ENCODE data around the gene FOXA2.

FOXA2 gene

GRCh38 chr20:22546344-22546743 lies 38.0 kb downstream of the FOXA2 start:
- no peak overlapping the region for H3K27ac ChIP-seq
- no peak for TF ChIP-seq ZFX (IDR thresholded peaks at IDR 0.05; ENCODE audit: borderline replicate concordance)
- no peak for TF ChIP-seq CTCF (IDR thresholded peaks at IDR 0.05)

GRCh38 chr20:22545045-22545444 lies 39.3 kb downstream of the FOXA2 start:
- TF ChIP-seq CTCF (IDR thresholded peaks at IDR 0.05) = no peak
- TF ChIP-seq ZFX (IDR thresholded peaks at IDR 0.05; ENCODE audit: borderline replicate concordance) = no peak
- H3K27ac ChIP-seq = no peak overlapping the region

GRCh38 chr20:22544462-22544861 lies 39.9 kb downstream of the FOXA2 start:
- no peak overlapping the region for H3K27ac ChIP-seq
- no peak for TF ChIP-seq ZFX (IDR thresholded peaks at IDR 0.05; ENCODE audit: borderline replicate concordance)
- no peak for TF ChIP-seq CTCF (IDR thresholded peaks at IDR 0.05)

GRCh38 chr20:22542427-22542826 lies 41.9 kb downstream of the FOXA2 start:
- H3K27ac ChIP-seq = no peak overlapping the region
- no peak for TF ChIP-seq ZFX (IDR thresholded peaks at IDR 0.05; ENCODE audit: borderline replicate concordance)
- no peak for TF ChIP-seq CTCF (IDR thresholded peaks at IDR 0.05)

- no peak overlapping the region for H3K27ac ChIP-seq
- no peak for TF ChIP-seq CTCF (IDR thresholded peaks at IDR 0.05)
- TF ChIP-seq ZFX (IDR thresholded peaks at IDR 0.05; ENCODE audit: borderline replicate concordance) = no peak
Measured at GRCh38 chr20:22540832-22541231, 43.5 kb downstream of the FOXA2 start.

- TF ChIP-seq ZFX (IDR thresholded peaks at IDR 0.05; ENCODE audit: borderline replicate concordance) (no peak), CTCF (IDR thresholded peaks at IDR 0.05) (no peak)
- H3K27ac ChIP-seq = no peak overlapping the region
Measured at GRCh38 chr20:22536956-22537756, 47.2 kb downstream of the FOXA2 start.

GRCh38 chr20:22536141-22536828 lies 48.1 kb downstream of the FOXA2 start:
- TF ChIP-seq CTCF (IDR thresholded peaks at IDR 0.05) (no peak), ZFX (IDR thresholded peaks at IDR 0.05; ENCODE audit: borderline replicate concordance) (no peak)
- H3K27ac ChIP-seq = no peak overlapping the region

Data from 22Rv1 (cell line).